Glomerular visceral epithelial cell (primary cell): ENCODE measurements around the gene SIVA1.
A peak's percentile ranks its signal among the peaks of the same experiment; 100 is the strongest.

Experiments
- DNase-seq: peaks from one replicate; pipeline ENCODE4 v3.0.0-alpha.2; 2016; ENCODE audit errors: extremely low spot score

SIVA1 gene

GRCh38 chr14:104784846-104785707, 32.1 kb downstream of the SIVA1 start:
- DNase-seq = no peak

GRCh38 chr14:104785708-104786080, 32.7 kb downstream of the SIVA1 start:
- no peak for DNase-seq

GRCh38 chr14:104786091-104786586, 33.2 kb downstream of the SIVA1 start:
- DNase-seq = no peak

GRCh38 chr14:104786726-104787675, 34.1 kb downstream of the SIVA1 start:
- no peak for DNase-seq

GRCh38 chr14:104787736-104788135, 34.8 kb downstream of the SIVA1 start:
- DNase-seq = no peak

- no peak for DNase-seq
These were observed 35.3 kb downstream of the SIVA1 start for GRCh38 chr14:104788161-104788818.

- no peak for DNase-seq
These were observed 36.1 kb downstream of the SIVA1 start for GRCh38 chr14:104788873-104789663.

GRCh38 chr14:104789752-104790743, 37.1 kb downstream of the SIVA1 start:
- DNase-seq = no peak

GRCh38 chr14:104791425-104791824, 38.5 kb downstream of the SIVA1 start:
- DNase-seq = no peak

- DNase-seq = no peak
These were observed 39.3 kb downstream of the SIVA1 start for GRCh38 chr14:104792101-104792884.

- no peak for DNase-seq
These were observed 40.2 kb downstream of the SIVA1 start for GRCh38 chr14:104792945-104793702.

GRCh38 chr14:104793703-104793959, 40.7 kb downstream of the SIVA1 start:
- DNase-seq = no peak

GRCh38 chr14:104794099-104794498, 41.2 kb downstream of the SIVA1 start:
- DNase-seq = peak; percentile 69

- peak; percentile 42 for DNase-seq
These were observed 41.7 kb downstream of the SIVA1 start for GRCh38 chr14:104794631-104794992.

GRCh38 chr14:104794993-104795780, 42.2 kb downstream of the SIVA1 start, which contains the start of gene AKT1:
Gene AKT1, minus strand, starts transcription at chr14:104795748. Its CDS starts 3,105 bp downstream, at chr14:104792643.
- DNase-seq = peak; percentile 69

GRCh38 chr14:104795781-104796686, 43.1 kb downstream of the SIVA1 start:
- no peak for DNase-seq

- no peak for DNase-seq
These were observed 43.7 kb downstream of the SIVA1 start for GRCh38 chr14:104796687-104797081.
